Measurements from ENCODE around the gene PRKD1. TPM values are rescaled to one million over a fixed set of nuclear protein-coding genes. Genes with fewer than 3 reads are reported as not detected.

The PRKD1 gene
- total RNA-seq, 1 donor from 2014 or later, result 0.54 TPM

- Mint-ChIP-seq H3K4me1 (ENCODE audit: low read depth, unreplicated experiment) (peaks cover 6% of the 10 kb centered on the region), H3K27ac (ENCODE audit: unreplicated experiment) (no peak overlapping the region), H3K27me3 (ENCODE audit: unreplicated experiment) (peaks cover 2% of the 10 kb centered on the region), H3K9me3 (ENCODE audit: unreplicated experiment) (peaks cover 2% of the 10 kb centered on the region), H3K4me3 (ENCODE audit: unreplicated experiment) (no peak overlapping the region), H3K36me3 (ENCODE audit: unreplicated experiment) (no peaks in the 10 kb centered on the region)
- DNase-seq, result no peak
- no peak for TF ChIP-seq CTCF (IDR thresholded peaks at IDR 0.05; ENCODE audit: partially characterized antibody, unreplicated experiment)
These were observed 209.7 kb downstream of the PRKD1 start for GRCh38 chr14:29717901-29718300.

- Mint-ChIP-seq H3K4me3 (ENCODE audit: unreplicated experiment) (no peak overlapping the region), H3K4me1 (ENCODE audit: low read depth, unreplicated experiment) (peaks cover 6% of the 10 kb centered on the region), H3K27me3 (ENCODE audit: unreplicated experiment) (peaks cover 2% of the 10 kb centered on the region), H3K9me3 (ENCODE audit: unreplicated experiment) (peaks cover 2% of the 10 kb centered on the region), H3K27ac (ENCODE audit: unreplicated experiment) (peak overlapping the region; percentile 31), H3K36me3 (ENCODE audit: unreplicated experiment) (no peaks in the 10 kb centered on the region)
- DNase-seq, result no peak
- TF ChIP-seq CTCF (IDR thresholded peaks at IDR 0.05; ENCODE audit: partially characterized antibody, unreplicated experiment), result no peak
These were observed 211.5 kb downstream of the PRKD1 start for GRCh38 chr14:29716150-29716549.

GRCh38 chr14:29712601-29713000, 215.0 kb downstream of the PRKD1 start:
- H3K36me3 Mint-ChIP-seq (ENCODE audit: unreplicated experiment), result no peaks in the 10 kb centered on the region
- H3K27me3 Mint-ChIP-seq (ENCODE audit: unreplicated experiment), result peaks cover 2% of the 10 kb centered on the region
- TF ChIP-seq CTCF (IDR thresholded peaks at IDR 0.05; ENCODE audit: partially characterized antibody, unreplicated experiment), result no peak
- peaks cover 2% of the 10 kb centered on the region for H3K9me3 Mint-ChIP-seq (ENCODE audit: unreplicated experiment)
- no peak for DNase-seq
- no peak overlapping the region for H3K4me3 Mint-ChIP-seq (ENCODE audit: unreplicated experiment)
- H3K27ac Mint-ChIP-seq (ENCODE audit: unreplicated experiment), result no peak overlapping the region
- H3K4me1 Mint-ChIP-seq (ENCODE audit: low read depth, unreplicated experiment), result peaks cover 6% of the 10 kb centered on the region

- TF ChIP-seq CTCF (IDR thresholded peaks at IDR 0.05; ENCODE audit: partially characterized antibody, unreplicated experiment), result no peak
- peaks cover 2% of the 10 kb centered on the region for H3K9me3 Mint-ChIP-seq (ENCODE audit: unreplicated experiment)
- peaks cover 2% of the 10 kb centered on the region for H3K27me3 Mint-ChIP-seq (ENCODE audit: unreplicated experiment)
- H3K4me1 Mint-ChIP-seq (ENCODE audit: low read depth, unreplicated experiment), result no peaks in the 10 kb centered on the region
- no peak for DNase-seq
- no peak overlapping the region for H3K27ac Mint-ChIP-seq (ENCODE audit: unreplicated experiment)
- H3K4me3 Mint-ChIP-seq (ENCODE audit: unreplicated experiment), result no peak overlapping the region
- H3K36me3 Mint-ChIP-seq (ENCODE audit: unreplicated experiment), result no peaks in the 10 kb centered on the region
These were observed 217.6 kb downstream of the PRKD1 start for GRCh38 chr14:29710015-29710414.

- no peak for DNase-seq
- Mint-ChIP-seq H3K27me3 (ENCODE audit: unreplicated experiment) (no peaks in the 10 kb centered on the region), H3K36me3 (ENCODE audit: unreplicated experiment) (no peaks in the 10 kb centered on the region), H3K4me1 (ENCODE audit: low read depth, unreplicated experiment) (no peaks in the 10 kb centered on the region), H3K9me3 (ENCODE audit: unreplicated experiment) (peaks cover 2% of the 10 kb centered on the region), H3K4me3 (ENCODE audit: unreplicated experiment) (no peak overlapping the region), H3K27ac (ENCODE audit: unreplicated experiment) (no peak overlapping the region)
- TF ChIP-seq CTCF (IDR thresholded peaks at IDR 0.05; ENCODE audit: partially characterized antibody, unreplicated experiment), result no peak
These were observed 218.2 kb downstream of the PRKD1 start for GRCh38 chr14:29709490-29709889.

Data from glutamatergic neuron (in vitro differentiated cells).